Peyer's patch (tissue), 4 donors: ENCODE data around the gene INPP4A.

ENCODE experiments used
- POLR2A ChIP-seq, 2 donors: fragments of 450-650 bp; IDR thresholded peaks; one replicate each; pipeline ENCODE4 v1.5.1; 2017; ENCODE audit warnings: antibody characterized with exemption in 2 of 2, mild to moderate bottlenecking in 2 of 2, moderate library complexity in 2 of 2
- TF ChIP-seq, protein P1 (sequence below), 6 experiments: fragments of 450-650 bp in 4 of 6; fragments of 200-600 bp in 2 of 6; sonication (generic) in 1 of 6; IDR thresholded peaks; one replicate each; pipeline ENCODE4 v1.5.1; 2017 to 2019; ENCODE audit warnings: antibody characterized with exemption in 6 of 6, mild to moderate bottlenecking in 3 of 6, moderate library complexity in 1 of 6

DNA sequence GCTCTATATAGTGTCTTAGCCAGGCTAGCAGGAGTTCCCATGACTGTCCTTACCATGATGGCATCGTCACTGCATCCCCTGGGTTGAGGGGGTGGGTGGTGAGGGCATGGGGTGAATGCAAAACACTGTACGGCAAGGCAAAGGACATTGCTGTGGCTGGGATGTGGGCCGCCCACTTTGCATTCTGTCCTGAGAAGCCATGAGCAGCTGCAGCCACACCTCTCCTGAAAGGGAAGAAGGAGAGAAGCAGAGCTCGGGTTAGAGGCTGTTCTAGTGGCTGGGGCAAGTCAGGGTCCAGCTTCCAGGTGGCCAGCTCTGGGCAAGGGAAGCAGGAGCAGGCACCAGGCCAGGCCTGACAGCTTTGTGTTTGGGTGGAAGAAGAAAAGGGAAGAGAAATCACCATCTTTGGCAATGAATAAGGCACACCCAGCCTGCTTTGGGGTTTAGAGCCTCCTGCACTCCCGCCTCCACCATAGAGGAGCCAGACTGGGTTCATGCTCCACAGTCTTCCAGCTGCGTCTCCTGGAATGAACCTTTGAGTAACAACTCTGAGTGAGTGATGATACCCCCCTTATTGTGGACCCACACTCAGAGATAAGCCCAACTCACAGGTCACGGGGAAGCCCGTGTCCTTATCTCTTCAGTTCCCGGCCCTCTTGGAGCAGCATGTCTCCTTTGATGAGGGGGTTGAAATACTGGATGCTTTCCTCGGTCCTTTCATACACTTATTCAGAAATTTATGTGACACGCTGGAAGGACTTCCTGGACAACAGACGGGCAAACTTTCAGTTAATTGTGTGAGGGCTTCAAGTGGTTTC lies 63.4 kb downstream of the INPP4A start:
- TF ChIP-seq POLR2A (IDR thresholded peaks at IDR 0.05): no peak
- TF ChIP-seq, protein P1, sequence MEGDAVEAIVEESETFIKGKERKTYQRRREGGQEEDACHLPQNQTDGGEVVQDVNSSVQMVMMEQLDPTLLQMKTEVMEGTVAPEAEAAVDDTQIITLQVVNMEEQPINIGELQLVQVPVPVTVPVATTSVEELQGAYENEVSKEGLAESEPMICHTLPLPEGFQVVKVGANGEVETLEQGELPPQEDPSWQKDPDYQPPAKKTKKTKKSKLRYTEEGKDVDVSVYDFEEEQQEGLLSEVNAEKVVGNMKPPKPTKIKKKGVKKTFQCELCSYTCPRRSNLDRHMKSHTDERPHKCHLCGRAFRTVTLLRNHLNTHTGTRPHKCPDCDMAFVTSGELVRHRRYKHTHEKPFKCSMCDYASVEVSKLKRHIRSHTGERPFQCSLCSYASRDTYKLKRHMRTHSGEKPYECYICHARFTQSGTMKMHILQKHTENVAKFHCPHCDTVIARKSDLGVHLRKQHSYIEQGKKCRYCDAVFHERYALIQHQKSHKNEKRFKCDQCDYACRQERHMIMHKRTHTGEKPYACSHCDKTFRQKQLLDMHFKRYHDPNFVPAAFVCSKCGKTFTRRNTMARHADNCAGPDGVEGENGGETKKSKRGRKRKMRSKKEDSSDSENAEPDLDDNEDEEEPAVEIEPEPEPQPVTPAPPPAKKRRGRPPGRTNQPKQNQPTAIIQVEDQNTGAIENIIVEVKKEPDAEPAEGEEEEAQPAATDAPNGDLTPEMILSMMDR (IDR thresholded peaks at IDR 0.05): no peak
